Stimulated activated CD8-positive, alpha-beta memory T cell treated with anti-CD3 and anti-CD28 coated beads, Interleukin-12 subunit alpha, Interleukin-12 subunit beta, amount 100 ng/mL, for 24 hours (primary cell): ENCODE measurements around the gene DLGAP1.
"Not testable (repeated sequence)": the region's sequence is repeated elsewhere in the genome, so short reads cannot be mapped to it uniquely, and the experiment has no call there.

ENCODE experiments used
- DNase-seq: peaks from one replicate; pipeline ENCODE4 v3.0.0-alpha.2; 2020; ENCODE audit errors: extremely low read depth

Gene DLGAP1

DNA sequence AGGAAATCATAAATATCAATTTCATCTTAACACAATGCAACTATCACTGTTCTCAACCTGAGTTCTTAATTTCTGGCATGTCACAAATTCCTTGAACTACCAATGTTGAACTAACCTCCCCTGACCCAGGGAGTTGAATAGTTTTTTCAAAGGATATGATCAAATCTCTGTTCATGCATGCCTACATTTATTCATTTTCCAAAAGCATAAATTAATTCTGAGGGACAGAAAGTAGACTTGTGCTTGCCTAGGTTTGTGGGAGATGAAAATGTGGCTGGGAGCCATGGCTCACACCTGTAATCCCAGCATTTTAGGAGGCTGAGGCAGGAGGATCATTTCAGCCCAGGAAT, 829.4 kb downstream of the DLGAP1 start:
- DNase-seq, result no peak

GRCh38 chr18:3624935-3625741, 830.0 kb downstream of the DLGAP1 start:
- DNase-seq, result peak; percentile 38

DNA sequence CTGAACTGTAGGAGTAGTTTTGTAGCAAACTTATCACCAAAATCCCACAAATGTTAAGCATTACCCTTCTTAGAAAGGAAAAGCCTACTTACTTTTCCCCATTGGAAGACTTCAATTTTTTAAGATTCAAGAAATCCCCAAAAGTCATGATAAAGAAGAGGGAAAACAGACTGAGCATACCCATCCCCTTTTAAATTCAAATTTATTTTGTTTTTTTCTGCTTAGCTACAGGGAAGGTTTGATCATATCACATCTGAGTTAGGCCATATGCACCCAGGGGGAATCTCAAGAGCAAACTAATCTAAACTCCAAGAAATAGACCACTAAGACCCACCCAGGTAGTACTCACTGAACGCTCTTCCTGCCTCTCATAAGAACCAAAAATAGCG, 830.6 kb downstream of the DLGAP1 start:
- no peak for DNase-seq

DNA sequence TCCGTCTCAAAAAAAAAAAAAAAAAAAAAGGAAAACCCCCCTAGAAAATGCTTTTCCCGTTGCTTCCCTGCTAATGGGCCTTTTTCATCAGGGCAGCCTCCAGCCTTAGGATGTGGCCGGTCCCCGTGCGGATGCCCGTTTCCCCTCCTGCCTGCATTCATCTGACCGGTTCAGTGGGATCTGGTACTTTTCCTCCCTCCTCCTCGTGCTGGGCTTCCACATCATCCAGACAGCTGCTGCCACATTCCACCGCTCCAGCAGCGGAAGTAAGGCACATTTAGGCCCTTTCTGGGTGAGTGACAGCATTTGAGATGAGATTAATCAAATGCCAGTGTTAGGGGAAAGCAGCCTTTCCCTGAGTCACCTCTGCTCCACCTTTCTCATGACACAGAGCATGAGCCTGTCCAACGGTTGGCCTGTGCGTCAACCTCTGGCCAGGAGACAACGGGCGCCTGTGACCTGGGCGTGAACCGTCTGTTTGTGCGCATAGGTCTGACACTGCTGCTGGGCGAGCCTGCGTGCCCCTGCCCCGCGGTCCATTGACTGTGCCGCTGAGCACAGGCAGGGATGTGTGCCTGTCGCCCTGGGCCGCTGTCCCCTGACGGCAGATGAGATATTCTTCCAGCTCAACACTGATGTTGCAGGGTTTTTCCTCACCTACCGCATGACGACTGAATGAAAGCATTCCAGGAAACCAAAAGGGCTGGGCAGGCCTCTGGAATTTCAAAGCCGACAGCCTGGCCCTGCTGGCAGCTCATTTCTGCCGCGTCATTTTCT, 831.1 kb downstream of the DLGAP1 start:
- DNase-seq, result no peak

DNA sequence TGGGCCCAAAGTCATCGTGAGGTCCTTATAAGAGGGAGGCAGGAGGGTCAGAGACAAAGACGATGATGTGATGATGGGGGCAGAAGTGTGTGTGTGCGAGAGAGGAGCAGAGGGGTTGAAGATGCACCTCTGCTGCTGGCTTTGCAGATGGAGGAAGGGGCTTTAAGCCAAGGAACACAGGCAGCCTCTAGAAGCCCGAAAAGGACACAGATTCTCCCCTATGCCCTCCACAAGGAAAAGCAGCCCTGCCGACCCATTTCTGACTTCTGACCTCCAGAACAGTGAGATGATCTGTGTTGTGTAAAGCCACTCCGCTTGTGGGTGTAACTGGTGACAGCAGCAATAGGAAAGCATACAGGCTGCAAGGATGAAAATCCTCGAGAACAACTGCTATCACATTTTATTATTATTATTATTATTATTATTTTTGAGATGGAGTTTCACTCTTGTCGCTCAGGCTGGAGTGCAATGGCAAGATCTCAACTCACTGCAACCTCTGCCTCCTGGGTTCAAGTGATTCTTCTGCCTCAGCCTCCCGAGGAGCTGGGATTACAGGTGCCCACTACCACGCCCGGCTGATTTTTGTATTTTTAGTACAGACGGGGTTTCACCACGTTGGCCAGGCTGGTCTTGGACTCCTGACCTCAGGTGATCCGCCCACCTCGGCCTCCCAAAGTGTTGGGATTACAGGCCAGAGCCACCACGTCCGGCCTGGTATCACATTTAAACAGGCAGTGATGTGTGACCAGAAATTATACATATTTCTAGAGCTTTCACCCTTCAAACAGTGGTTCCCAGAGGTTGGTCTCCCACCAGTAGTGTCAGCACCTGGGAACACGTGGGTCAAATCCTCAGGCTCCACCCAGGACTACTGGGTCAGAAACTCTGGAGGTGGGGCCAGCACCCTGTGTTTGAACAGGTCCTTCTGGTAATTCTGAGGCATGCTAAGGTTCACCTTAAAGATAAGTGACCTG, 834.7 kb downstream of the DLGAP1 start:
- no peak for DNase-seq

DNA sequence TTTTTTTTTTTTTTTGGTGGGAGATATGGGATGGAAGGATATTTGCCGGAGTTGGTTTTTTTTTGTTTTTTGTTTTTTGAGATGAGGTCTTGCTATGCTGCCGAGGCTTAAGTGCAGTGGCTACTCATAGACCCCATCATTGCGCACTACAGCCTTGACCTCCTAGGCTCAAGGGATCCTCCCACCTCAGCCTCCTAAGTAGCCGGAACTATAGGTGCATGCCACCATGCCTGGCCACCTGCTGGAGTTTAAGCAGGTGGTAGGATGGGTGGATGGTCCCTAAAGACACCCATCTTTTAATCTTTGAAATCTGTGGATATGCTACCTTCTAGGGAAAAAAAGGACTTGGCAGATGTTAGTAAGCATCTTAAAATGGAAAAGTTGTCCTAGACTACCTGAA, 835.4 kb downstream of the DLGAP1 start:
- no peak for DNase-seq

- DNase-seq, result no peak
Measured at GRCh38 chr18:3619222-3619621, 835.9 kb downstream of the DLGAP1 start.

DNA sequence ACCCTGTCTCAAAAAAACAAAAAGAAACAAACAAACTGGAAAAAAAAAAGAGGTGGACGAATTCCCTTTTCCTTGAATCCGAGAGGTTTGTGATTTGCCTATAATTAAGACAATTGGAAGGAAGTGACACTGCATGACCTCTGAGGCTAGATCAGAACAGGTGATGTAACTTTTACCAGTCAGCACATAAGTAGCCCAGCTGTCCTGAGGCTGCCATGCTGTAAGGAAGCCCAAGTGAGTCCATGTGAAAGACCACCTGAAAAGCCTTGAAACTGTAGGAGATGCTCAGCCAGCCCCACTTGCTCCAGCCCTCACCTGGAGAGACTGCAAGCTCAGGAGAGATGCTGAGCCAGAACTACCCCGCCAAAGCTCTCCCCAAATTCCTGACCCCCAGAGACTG, 838.4 kb downstream of the DLGAP1 start:
- no peak for DNase-seq

GRCh38 chr18:3616142-3616541, 839.0 kb downstream of the DLGAP1 start:
- DNase-seq, result no peak

DNA sequence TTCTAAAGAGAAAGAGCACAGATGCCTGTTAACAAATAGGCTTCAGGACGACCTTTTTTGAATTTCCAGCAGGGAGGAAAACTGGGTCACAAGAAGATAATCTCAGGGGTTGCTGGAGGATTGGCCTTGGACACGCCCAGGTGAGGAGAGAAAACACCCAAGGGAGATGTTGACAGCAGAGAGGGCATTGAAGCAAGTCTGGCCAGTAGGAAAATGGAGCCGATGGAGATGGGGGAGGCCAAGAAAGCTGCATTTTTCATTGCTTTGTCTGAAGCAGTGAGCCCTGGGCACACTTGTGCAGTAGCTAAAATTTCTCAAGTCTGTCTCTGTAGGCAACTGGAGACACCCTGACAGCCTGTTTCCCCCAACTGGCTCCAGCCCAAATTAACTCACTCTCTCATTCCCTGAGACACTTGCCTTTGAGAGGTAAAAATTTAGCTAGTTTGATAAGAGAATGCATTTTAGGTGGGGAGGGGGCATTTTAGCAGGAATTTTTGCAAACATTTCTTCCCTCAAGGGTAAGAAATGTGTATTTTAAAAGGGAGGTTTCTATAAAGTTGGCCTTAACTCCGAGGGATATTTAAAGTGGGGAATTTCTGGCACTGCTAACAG, 839.6 kb downstream of the DLGAP1 start:
- DNase-seq, result no peak

DNA sequence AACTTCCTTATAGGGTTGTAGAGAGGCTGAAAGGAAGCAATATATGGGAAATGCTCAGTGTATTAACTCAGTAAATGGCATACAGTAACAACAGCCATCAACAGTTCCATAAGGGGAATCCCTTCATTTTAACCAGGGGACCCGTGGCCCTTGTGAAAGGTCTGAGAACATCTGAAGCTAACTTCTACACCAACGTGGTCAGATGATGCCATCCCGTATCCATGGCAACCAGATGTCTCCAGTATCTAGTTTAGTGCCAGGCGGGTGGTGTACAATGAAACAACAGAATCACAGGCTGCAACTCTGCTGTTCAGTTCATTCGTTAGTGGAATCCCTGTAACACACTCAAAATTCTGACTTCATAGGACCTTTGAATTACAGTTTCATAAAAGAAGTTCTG, 842.8 kb downstream of the DLGAP1 start:
- no peak for DNase-seq

DNA sequence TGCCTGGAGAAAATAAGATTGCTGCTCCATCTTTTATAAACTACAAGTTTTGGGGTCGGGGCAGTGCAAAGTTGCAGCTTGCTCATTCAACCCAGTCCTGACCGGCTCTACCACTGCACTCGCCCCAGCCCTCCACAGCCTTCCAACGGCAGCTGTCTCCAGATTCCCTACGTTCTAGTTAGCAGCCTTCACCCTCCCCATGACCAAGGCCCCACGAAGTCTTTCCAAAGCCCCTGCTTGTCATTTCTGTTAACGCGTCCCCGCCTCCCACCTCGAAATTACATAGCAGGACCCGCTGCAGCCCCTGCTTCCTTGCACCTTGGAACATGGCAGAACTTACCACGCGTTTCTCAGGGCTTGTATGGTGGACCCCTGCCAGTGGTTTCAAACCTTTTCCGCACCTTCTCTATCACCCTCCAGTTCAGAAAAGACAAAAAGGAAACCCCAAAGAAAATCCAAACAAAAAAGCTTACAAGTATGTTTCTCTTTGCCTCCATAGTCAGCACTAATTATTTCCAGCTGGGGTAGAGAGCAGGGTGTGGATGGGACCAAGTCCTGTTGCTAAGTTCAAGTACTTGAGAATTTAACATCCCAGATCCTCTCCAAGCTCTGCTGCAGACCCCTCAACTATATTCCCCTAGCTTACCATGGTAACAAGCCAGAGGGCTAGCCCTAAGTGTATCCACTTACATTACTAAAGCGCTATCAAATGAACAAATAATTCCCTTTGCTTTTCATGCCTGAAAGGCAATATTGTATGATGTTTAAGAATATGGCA, 843.6 kb downstream of the DLGAP1 start:
- DNase-seq, result no peak

DNA sequence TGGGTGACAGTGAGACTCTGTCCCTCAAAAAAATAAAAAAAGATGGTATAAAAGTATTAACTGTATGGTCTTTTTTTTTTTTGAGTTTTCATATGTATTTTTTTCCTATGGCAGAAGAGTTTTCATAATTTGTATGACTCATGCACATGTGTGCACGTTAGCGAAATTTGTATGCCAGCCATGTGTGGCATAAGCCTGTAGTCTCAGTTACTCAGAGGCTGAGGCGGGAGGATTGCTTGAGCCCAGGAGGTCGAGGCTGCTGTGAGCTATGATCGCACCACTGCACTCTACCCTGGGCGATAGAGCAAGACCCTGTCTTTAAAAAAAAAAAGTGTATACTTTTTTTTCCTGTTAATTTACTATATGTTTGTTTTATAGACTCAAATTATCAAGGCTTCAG, 844.3 kb downstream of the DLGAP1 start:
- no peak for DNase-seq

DNA sequence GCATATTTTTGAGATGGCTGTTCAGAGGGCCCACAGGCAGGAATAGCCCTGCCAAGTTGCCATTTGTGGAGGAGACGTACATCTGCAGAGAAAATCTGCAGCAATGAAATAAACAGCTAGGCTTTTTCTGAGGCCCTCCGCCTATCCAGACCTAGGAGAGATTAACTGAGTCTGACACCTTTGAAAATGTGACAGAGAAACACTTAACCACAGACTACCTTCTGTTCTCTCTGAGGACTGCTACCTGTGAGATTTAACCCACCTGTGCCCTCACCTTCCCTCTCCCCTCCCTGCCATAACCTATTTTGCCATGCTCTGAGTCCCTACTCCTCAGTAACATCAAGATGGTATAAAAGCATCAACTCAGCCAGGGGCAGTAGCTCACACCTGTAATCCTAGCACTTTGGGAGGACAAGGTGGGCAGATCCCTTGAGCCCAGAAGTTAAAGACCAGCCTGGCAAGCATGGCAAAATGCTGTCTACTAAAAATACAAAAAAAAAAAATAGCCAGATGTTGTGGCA, 844.9 kb downstream of the DLGAP1 start:
- no peak for DNase-seq

DNA sequence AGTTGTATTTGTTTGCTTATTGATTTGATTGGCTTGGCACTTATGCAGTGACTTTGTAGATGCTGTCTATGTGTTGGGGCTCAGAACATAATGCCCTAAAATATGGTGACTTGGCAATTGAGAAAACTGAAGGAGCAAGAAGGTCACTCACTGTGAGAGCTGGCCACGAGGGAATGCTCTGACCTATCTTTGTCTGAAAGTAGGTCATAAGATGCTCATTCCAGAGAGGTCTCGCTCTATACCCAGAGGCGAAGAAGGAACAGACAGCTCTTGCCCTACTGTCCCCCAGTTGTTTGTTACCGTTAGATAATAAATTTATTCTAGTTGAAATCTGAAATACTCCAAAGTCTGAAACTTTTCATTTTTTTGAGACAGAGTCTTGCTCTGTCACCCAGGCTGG, 846.6 kb downstream of the DLGAP1 start:
- DNase-seq, result no peak

- not testable (repeated sequence) for DNase-seq
Measured at GRCh38 chr18:3608099-3608453, 847.0 kb downstream of the DLGAP1 start.

GRCh38 chr18:3607309-3608098, 847.6 kb downstream of the DLGAP1 start:
- no peak for DNase-seq

GRCh38 chr18:3606863-3607262, 848.2 kb downstream of the DLGAP1 start:
- not testable (repeated sequence) for DNase-seq

GRCh38 chr18:3605954-3606443, 849.1 kb downstream of the DLGAP1 start:
- no peak for DNase-seq

DNA sequence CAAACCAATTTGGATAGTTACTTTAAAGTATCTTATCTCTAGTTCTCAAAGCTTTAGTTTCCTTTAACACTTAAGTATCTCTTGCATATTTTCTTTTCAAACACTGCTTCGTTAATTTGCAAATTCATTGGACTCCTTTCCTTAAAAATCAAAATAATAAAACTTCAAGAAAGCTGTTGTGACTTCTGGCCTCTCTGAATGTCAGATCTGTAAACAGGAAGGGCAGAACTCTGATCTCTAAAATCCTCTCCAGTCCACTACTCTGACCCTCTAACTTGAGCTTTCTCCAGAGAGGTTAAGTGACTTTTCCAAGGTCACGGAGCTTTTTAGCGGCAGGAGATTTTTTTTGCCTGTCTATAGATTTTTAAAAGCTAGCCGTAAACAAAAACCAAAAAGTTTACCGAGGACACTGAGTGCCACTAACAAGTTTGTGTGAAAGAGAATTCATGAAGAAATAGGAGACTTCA, 849.6 kb downstream of the DLGAP1 start:
- no peak for DNase-seq
